NCI-H2081 (cell line): Measurements from ENCODE around the gene ZNF155.
A peak's percentile ranks its signal among the peaks of the same experiment; 100 is the strongest.

Experiments used
- DNase-seq, 2 experiments: peaks; one replicate each; lab custom pipeline; 2025; lab: John Stamatoyannopoulos, UW

ZNF155 gene

DNA sequence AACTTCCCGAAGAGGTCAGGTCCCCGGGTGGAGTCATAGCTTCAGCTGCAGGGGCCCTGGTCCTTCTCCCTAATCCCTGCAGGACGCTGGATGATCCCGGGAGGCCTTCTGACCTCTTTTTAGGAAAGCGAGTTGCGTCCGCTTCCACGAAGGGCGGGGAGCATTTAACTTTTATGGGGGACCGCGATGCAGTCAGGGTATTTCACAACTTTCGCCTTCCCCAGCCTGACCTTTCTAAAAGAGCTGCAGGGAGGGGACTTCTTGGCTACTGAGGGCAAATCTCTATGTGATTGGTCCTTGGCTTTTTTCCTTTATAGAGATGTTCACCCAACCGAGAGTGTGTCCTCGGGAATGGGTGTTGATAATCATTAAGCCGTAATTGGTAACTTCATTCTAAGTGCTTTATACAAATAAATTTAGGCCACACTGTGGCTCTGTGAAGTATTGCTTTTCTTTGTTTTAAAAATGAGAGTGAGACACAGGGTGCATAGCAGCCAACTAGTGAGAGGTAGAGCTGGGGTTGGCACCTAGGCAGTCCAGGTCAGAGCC is 19.5 kb downstream of the ZNF155 start:
- peak in 1 of 2 experiments; percentile 10 for DNase-seq

DNA sequence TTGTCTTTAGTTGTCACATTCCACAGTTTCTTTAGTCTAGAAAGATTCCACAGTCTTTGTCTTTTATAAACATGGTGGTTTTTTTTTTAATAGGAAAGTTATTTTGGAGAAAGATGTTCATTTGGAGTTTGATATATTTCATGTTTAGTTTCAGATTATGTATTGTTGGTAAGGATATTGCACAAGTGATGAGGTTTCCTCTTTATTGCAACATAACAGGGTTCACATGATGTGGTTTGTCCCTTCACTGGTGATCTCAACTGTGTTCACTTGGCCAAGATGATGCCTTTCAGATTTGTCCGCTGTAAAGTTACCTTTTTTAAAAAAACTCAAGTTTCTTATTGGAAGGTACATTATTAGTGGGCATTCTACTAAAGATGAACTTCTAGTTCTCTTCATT is 22.0 kb downstream of the ZNF155 start:
- DNase-seq: no peak

GRCh38 chr19:44007473-44007872 is 23.5 kb downstream of the ZNF155 start:
- DNase-seq: no peak

- DNase-seq: no peak
Measured at GRCh38 chr19:44010468-44010867, 26.5 kb downstream of the ZNF155 start.

DNA sequence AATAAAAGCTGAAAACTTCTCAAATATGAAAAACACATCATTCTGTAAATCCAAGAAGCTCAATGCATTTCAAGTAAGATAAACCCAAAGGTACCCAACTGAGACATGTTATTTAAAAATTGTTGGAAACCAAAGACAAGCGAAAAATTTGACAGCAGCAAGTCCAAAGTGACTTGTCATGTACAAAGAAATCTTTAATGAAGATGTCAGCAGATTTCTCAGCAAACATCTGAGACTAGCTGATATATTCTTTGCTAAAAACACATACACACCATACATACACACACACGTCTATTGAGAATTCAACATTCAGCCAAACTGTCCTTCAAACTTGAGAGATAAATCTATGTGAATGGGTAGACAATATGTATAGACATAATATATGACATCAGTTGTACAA is 35.5 kb downstream of the ZNF155 start:
- DNase-seq: no peak

- no peak for DNase-seq
Measured at GRCh38 chr19:44021221-44021620, 37.2 kb downstream of the ZNF155 start.

GRCh38 chr19:44024900-44025216 is 40.9 kb downstream of the ZNF155 start:
- no peak for DNase-seq

DNA sequence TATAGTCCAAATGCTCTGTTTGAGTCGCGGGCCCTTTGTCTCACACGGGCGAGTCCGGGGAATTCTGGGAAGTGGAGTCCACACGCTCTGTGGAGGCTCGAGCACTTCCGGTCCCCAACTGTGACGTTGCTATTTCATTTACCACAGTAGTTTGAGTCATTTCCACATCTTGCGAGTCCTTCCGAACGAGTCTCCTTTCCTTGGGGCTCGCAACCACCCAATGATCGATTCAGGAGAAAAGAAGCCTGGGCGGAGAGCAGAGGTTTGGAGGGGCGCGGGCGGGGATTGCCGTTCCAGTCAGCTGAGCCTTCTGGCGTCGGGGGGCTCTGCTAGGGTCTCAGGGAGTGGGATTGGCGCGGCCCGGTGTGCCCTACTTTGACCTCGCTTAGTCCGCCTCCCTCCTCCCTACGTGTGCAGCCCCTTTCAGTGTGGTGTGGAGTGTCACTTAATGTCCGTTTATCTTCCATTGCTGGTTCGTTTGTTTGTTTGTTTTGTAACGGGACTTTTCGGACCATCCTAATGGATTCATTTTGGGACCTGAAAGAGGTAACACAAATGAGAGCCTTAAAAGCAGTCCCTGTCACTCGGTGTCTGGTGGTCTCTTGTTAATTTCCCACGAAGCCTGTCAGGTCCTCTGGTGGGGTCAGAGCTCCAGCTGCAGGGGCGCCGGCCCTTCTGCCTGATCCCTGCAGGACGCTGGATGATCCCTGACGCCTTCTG is 41.4 kb downstream of the ZNF155 start, which contains the start of gene ZNF222:
ZNF222 (plus strand) TSS at position 163 of the 720 bp plus-strand sequence; CDS start at position 221, 58 bp downstream.
- DNase-seq: peak; percentile 73 to 82

GRCh38 chr19:44026622-44027021 is 42.6 kb downstream of the ZNF155 start:
- DNase-seq: no peak

DNA sequence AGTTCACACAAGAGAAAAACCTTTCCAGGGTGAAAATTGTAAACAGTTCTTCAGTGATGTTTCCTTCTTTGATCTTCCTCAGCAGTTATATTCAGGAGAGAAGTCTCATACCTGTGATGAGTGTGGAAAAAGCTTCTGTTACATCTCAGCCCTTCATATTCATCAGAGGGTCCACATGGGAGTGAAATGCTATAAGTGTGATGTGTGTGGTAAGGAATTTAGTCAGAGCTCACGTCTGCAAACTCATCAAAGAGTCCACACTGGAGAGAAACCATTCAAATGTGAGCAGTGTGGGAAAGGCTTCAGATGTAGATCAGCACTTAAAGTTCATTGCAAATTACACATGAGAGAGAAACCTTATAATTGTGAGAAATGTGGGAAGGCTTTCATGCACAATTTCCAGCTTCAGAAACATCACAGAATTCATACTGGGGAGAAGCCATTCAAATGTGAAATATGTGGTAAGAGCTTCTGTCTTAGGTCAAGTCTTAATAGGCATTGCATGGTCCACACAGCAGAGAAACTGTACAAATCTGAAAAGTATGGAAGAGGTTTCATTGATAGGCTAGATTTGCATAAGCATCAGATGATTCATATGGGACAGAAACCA is 48.1 kb downstream of the ZNF155 start:
- DNase-seq: no peak

DNA sequence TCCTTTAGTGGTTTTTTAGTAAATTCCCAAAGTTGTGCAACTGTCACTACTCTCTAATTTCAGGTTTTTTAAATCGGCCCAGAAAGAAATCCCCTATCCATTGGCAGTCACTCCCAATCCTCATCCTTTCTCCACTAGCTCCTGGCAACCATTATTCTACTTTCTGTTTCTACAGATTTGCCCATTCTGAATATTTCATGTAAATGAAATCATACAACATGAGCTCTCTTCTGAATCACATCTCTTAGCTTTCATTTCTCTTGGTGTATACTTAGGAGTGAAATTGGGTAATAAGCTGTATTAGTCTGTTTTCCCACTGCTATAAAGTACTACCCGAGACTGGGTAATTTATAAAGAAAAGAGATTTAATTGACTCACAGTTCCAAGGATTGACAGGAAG is 58.2 kb downstream of the ZNF155 start:
- DNase-seq: no peak
